Activated CD4-positive, alpha-beta T cell treated with anti-CD3 and anti-CD28 coated beads for 24 hours (primary cell): Measurements from ENCODE around the gene ENTPD2.
"Not testable (repeated sequence)": the region's sequence is repeated elsewhere in the genome, so short reads cannot be mapped to it uniquely, and the experiment has no call there.

Experiments
- DNase-seq, 2 donors: peaks; one replicate each; pipeline ENCODE4 v3.0.0-alpha.2; 2020; ENCODE audit warnings: low read depth in 2 of 2

ENTPD2 gene

DNA sequence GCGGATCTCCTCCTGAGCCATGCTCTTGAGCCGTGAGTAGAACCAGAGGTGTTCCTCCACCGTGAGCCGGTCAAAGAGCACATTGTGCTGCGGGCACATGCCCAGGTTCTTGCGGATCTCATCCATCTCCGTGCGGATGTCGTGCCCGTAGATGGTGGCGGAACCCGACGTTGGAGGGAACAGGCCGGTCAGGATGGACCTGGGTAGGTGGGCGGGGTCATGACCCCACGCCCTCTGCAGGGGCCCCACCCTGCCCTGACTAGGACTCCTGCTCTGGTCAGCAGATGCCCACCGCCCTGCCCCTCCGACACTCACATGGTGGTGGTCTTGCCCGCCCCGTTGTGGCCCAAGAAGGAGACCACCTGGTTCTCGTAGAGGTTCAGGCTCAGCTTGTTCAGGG, 37.9 kb downstream of the ENTPD2 start:
- DNase-seq: no peak

DNA sequence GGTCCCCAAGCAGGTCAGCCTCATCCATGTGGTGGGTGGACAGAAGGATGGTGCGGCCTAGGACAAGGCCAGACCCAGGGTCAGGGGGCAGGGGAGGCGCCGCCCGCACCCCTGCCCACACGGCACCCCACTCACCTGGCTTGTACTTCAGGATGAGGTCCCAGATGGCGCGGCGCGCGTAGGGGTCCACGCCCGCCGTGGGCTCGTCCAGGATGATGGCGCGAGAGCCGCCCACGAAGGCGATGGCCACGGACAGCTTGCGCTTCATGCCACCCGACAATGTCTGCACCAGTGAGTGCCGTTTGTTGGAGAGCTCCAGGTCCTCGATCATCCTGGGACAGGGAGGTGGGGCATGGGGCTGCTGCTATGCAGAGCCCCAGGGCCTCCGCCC, 38.3 kb downstream of the ENTPD2 start:
- no peak for DNase-seq

DNA sequence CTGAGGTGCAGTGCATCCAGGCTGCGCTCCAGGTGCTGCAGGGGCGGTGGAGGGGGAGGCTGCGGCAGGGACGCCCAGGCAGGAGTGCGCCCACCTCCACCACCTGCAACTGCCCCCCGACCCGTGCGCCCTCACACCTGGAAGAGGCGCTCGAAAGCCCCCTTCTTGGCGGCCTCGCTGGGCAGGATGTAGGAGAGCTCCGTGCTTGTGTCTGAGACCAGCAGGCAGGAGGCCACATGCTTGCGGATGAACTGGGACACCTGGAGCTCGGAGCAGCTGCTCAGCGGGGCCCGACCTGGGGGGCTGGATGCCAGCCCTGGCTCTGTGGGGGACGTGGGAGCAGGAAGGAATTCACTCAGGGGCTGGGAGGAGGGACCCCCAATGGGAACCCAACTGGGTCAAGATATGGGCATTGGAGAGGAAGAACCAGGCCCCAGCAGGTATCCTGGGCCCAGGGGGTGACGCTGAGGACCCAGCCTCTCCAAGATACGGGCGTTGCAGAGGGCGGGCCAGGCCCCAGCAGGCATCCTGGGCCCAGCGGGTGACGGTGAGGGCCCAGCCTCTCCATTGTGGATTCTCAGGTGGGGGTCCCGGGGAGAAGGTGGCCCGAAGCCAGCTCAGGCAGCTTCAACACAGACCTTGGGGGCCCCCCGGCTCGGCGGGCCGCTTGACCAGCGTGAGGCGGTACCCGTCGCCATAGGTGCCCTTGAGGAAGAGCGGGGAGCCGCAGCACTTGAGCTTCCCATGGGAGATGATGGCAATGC, 38.9 kb downstream of the ENTPD2 start:
- DNase-seq: no peak

DNA sequence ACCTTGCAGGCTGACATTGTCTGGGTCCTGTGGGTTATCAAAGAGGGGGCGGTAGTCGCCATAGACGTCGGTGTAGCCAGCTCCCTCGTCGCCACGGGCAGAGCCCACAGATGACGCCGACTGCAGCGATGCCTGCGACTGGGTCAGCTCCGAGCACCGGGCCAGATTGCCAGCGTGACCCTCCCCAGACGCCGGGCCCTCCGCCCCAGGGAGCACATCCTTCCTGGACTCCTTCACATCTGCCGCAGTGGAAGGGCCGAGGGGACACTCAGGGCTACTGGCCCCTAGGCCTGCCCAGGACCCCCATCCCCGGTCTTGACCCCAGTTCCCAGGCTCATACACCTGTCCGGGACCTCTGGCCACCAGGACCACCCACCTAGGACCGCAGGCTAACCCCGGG, 39.7 kb downstream of the ENTPD2 start:
- DNase-seq: no peak

DNA sequence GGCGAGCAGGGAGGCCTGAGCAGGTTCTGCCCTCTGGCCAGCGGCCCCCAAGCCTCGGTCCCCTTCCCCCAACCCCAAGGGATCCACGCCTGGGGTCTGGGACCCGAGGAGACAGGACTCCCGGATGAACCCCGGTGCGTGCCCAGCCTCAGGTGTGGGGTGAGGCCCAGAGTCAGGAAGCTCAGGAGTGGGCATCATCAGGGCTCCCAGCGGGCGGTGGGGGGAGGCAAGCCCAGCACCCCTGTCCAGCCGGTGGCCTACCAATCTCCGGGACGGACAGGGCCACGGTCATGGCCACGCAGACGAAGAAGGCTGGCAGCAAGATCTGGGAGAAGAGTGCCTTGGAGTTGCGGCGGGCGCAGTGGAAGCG, 40.3 kb downstream of the ENTPD2 start:
- DNase-seq: no peak

DNA sequence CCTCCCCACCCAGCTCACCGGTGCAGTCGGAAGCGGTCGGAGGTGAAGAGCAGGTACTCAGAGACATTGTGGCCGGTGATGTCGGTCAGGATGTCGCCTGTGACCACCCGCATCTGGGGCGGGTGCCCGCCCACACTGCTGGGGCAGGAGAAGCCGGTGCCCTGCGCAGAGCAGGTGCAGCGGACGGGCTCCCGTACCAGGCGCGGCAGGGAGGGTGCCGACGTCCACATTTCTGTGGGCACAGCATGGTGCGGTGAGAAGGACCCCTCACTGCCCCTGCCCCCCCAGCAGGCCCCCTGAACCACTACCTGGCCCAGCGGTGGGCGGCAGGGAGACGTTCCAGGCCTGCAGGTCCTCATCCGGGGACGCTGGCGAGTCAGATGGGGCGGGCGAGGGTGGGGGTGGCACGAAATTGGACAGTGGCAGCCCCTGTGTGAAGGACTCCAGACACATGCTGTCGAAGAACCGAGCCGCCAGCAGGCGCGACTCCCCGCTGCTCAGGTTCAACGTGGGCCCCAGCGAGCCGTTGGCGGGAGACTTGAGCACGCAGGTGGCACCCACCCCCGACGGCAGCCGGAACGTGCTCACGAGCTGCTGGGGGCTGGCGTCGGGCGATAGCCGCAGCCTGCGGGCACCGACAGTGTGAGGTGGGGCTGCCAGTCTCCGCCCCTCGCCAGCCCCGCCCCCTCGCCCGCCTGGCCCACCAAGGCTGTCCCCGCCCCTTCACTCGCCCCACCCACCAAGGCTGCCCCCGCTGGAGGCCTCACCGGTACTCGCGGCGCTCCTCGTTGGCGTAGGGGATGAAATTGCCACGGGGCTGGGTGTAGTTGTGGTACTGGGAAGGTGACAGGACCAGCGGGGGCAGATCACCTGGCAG, 40.9 kb downstream of the ENTPD2 start:
- no peak for DNase-seq

DNA sequence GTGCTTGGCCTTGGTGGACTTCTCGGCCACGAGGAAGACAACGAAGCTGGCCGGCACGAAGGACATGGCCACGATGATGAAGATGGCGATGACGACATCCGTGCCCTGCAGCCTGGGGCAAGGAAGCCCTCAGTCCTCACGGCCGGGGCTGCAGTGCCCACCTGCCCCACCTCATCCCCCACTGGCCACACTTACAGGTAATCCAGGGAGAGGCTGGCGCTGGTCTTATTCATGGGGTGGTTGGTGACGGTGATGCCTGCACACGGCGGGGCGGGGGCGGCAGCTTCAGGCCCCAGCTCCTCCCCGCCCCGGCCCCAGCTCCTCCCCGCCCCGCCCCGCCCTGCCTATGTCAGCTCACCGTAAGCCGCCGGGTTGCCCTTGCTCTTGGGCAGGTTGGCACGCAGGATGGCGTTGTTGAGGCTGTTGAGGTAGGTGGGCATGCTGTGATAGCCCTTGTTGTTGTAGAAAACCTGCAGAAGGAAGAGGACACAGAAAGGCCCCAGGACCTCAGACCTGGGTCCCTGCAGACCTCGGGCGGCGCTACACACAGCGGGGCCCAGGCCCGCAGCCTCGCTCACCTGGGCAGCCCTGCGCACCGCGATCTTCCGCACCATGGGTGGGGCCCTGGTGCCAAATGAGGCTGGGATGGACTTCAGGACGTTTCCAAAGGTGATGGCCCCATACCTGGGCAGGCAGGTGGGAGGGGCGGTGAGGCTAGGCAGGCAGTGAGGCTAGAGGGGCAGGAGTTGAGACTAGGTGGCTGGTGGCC, 41.8 kb downstream of the ENTPD2 start:
- DNase-seq: no peak

DNA sequence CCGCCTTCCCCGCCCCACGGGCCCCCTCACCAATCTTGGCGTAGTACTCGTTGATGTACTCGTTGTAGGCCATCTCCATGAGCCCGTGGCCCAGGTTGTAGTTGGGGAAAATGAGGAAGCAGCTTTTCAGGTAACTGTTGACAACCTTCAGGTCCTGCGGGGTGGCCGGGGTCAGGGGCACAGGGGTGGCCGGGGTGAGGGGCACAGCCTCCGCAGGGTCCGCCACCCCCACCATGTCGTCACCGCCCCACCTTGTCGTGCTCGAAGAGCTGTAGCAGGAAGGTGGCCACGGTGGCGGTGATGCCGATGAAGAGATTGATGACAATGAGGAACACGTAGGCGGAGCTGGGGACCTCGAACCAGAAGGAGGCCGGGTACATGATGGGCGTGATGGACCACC, 42.7 kb downstream of the ENTPD2 start:
- no peak for DNase-seq

DNA sequence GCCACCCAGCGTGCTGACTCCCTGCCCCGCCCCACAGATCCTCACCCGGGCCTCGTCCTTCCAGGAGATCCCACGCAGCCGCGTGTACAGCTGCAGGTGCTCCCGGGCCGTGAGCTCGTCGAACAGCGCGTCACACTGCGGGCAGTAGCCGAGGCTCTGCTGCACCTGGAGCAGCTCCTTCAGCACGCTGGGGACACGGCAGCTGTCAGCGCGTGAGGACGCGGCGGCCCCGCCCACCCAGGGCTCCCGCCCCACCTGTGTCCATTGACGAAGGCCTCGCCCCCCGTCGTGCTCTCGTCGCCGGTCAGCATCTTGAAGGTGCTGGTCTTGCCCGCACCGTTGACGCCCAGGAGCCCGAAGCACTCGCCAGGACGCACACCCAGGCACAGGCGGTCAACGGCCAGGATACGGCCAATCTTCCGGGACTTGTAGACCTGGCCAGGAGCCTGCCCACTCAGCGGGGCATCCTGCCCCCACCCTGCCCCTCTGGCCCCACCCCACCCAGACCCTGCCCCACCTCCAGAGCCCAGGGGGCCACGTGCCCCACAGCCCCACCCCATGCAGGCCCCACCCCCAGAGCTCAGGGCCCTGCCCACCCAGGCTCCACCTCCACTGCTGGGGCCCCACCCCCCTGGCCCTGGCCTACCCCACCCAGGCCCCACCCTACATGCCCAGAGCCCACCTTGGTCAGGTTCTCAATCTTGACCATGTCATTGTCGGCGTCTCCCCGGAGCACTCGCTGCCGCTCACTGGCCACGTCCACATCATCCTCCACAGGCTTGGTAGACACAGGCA, 43.7 kb downstream of the ENTPD2 start:
- DNase-seq: no peak

DNA sequence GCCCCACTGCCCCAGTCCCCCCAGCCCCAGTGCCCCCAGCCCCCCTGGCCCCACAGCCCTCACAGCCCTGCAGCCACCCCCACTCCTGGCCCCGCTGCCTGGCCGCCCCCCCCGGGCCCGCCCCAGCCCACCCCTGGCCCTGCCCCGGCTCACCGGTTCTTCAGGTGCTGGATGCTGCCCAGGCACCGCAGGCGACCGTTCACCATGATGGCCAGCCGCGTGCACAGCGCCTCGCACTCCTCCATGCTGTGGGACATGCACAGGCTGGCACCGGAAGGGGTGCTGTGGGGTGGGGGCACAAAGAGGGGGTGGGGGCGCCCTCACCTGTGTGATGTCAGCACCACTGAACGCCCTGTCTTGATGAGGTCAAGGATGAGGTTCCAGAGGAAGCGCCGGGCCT, 44.6 kb downstream of the ENTPD2 start:
- no peak for DNase-seq

DNA sequence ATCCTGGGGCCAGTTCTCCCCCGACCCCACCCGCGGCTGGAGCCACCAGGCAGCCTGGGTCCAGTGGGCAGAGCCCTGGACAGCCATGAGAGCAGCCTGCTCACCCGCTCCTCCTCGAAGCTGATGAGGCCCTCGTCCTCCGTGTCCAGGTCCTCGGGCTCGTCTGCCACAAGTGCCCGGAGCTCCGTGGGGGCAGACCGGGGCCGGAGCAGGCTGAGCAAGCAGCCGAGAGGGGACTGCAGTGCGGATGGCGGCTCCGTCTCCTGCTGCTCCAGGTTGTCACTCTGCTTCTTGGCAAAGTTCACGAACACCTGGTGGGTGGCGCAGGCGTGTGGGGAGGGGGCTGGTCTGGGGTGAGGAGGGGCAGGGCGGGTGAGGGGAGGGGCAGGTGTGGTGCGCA, 45.5 kb downstream of the ENTPD2 start:
- no peak for DNase-seq

DNA sequence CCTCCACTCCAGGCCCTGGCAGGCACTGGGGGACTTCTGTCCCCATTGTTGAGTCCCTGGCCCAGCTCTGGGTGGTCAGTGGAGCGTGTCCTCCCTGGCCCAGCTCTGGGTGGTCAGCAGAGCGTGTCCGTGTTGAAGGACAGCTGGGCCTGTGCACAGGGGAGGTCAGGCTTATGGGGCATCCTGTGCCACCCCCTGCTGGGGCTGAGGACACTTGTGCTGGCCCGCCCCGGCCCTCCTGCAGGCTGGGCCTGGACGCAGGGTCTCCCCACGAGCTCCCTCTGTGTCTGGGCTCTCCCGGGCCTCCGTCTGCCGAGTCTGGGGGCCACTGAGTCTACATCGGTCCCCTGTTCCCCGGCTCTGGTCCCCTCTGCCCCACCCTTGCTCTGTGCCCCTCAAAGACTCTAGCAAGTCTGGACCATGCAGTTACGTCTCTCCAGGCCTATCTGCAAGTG, 46.0 kb downstream of the ENTPD2 start:
- no peak for DNase-seq

DNA sequence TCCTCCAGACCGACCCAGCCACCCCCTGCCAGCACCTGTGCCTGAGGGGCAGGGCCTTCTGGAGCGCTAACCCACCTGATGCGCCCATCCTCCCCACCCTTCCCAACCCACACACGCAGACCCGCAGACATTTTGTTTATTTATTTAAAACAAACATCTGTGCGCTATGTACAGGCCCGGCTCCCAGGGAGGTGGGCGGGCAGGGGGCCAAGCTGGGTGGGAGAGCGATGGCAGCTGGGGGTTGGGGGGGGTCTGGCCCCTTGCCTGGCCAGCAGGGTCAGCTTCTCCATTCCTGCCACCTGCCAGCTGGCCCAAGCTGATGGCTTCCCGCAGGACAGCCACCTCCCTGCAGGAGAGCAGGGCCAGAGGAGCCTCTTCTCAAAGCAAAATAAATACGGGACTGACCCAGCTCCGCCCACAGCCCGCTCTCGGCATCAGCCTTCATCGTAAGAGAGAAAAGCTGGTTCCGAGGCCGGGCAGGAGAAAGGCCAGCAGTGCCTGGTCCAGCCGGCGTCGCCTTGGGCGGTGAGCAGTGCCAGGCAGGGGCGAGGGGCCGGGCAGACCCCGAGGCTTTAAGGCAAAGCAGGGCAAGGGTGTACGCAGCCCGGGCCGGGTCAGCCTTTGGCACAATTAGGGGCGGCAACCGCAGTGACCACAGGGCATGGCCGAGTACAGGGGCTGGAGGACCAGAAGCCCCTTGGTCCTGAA, 46.6 kb downstream of the ENTPD2 start:
- DNase-seq: no peak

DNA sequence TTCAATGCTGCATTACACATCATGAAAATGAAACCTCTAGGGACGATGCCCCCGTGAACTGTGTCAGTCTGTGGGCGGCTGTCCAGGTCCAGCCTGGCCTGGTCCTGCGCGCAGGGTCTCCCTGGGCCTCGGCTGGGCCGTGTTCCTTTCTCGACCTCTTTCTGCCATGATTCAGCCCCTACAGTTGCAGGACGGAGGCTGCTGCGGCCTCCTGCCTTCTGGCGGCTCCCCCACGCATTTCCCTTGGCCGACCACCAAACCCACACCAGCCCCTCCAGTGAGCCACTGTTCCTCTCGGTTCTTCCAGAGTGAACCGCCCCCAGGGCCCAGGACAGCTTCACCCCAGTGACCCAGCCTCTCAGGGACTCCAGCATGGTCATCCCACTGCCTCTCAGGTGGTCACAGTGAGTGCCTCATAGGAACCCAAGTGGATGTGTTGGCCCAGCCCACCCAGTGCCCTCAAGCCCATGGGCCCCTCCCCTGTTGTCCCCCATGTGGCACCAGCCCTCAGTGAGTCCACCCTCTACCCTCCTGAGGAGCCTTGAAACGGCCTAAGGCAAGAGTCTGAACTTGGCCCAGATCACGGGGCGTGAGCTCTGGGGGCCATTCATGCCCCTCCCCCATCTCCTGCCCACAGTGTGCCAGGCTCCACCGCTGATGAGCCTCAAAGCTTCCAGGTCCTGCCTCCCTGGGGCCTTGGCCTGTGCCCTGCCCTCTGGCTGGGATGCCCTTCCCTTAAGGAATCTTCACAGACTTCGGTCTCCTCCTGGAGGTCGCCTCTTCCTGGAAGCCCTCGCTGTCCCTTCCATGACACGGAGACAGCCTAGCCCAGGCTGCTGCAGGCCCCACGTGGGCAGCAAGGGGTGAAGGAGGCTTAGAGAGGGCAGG, 47.5 kb downstream of the ENTPD2 start:
- no peak for DNase-seq

DNA sequence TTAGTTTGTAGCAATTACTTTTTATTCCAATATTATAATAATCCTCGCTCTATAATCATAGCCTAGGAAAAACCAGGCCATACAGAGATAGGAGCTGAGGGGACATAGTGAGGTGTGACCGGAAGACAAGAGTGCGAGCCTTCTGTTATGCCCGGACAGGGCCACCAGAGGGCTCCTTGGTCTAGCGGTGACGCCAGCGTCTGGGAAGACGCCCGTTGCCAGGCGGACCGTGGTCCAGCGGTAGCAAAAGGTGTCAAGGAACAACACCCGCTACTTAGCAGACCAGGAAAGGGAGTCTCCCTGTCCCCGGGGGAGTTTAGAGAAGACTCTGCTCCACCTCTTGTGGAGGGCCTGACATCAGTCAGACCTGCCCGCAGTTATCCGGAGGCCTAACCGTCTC, 49.6 kb downstream of the ENTPD2 start:
- DNase-seq: not testable (repeated sequence)

DNA sequence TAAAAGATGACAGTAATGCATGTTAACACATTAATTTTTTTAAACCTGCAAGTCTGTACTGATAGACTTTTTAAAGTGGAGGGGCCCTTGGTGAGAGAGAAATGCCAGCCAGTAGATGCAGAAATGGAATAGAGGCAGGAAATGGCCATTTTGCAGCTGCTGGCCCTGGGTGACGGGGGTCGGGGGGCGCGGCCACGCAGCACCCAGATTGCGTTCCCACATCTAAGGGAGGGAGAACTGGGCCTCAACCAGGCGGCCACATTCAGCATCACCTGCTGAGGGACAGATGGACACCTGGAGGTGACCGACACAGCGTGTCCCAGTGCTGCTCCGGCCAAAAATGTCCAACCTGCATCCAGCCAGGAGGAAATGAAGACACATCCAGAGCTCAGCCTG, 51.2 kb downstream of the ENTPD2 start:
- no peak for DNase-seq

DNA sequence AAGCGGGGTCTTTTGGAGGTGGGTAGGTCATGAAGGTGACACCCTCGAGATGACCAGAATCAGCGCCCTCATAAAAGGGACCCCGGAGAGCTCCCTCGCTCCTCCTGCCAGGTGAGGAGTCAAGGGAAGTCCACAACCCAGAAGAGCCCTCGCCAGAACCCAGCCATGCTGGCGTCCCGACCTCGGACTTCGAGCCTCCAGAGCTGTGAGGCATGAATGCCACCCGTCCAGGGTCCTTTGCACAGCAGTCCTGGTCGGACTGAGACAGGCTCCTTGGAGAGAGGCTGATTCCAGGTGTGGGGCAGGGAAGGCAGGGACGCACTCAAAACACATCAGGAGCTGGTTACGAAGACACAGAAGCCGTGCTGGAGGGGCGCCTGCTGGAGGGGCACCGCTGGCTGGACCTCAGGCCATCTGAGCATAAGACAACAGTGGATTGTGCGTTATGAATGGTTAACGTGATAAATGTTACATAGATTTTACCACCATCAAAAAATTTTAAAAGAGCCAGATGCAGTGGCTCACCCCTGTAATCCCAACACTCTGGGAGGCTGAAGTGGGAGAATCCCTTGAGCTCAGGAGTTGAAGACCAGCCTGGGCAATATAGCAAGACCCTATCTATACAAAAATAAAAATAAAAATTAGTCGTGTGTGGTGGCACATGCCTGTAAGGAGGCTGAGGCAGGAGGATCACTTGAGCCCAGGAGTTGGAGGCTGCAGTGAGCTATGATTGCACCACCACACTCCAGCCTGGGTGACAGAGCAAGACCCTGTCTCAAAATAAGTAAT, 51.8 kb downstream of the ENTPD2 start:
- DNase-seq: no peak

DNA sequence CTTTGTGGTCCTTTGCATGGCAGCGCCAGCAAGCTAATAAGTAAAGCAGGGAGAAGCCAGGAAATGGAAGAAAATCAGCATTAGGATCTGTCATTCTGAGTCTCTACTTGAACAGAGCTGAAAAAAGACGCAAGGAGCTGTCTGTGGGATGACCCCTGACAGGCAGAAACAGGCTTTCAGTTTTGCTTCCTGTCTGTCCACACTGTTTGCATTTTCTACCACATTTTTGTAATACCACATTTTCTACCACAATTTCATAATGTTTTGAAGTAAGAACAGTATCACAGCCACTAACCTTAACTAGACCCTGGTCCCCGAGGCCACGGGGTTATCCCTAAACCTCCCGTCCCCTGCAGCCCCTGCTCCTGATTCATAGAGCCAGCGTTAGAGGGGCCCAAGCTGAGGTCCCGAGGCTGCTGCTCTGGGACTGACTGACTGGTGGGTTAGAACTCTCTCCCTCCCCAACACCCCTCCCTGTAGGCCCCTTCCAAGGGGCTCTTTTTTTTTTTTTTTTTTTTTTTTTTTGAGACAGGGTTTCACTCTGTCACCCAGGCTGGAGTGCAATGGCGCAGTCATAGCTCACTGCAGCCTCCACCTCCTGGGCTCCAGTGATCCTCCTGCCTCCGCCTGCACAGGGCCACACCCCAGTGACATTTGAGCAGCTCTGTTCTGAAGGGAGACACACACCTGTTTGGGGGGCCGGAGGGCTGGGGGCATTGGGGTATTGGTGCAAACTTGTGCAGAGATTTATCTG, 53.5 kb downstream of the ENTPD2 start:
- DNase-seq: no peak
